ENCODE results near the gene VARS2.
"Not testable (repeated sequence)": the region's sequence is repeated elsewhere in the genome, so short reads cannot be mapped to it uniquely, and the experiment has no call there.

The VARS2 gene

DNA sequence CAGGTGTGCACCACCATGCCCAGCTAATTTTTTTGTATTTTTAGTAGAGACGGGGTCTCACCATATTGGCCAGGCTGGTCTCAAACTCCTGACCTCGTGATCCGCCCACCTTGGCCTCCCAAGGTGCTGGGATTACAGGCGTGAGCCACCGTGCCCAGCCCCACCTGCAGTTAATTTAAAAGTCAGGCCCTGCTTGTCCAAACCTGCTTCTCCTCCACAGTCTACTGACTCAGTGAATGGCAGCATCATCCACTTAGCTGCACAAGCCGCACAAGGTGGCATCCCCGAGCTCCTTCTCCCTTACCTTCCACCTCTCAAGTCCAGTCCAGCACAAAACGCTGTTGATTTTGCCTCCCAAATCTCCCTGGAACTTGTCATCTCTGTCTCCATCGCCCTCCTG is 11.8 kb upstream of the VARS2 start:
- not testable (repeated sequence) for H3K4me1 ChIP-seq (ENCODE audit: insufficient read depth, low read length); H3K9ac ChIP-seq (ENCODE audit: low read depth, low read length); H3K36me3 ChIP-seq (ENCODE audit: insufficient read depth, low read length); H3K9me3 ChIP-seq (ENCODE audit: control insufficient read depth, insufficient read depth, low read length)

DNA sequence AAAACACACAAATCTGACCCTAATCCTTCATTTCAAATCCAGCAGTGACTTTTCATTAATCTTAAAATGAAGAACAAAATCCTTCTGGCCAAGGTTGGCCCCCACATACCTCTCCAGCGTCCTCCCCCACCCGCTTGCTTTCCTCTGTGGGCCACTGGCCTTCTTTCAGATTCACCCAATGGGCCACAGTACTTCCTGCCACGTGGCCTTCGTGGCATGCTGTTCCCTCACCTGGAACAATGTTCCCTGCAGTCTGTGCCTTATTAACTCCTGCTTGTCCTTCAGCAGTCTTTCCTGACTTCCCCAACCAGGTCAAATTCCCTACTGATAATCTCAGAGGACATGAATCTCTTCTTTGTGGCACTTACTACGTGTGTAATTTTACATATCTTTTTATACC is 11.3 kb upstream of the VARS2 start:
- Histone ChIP-seq H3K9me3 (ENCODE audit: control insufficient read depth, insufficient read depth, low read length) (no peaks in the 10 kb centered on the region), H3K4me1 (ENCODE audit: insufficient read depth, low read length) (no peaks in the 10 kb centered on the region), H3K36me3 (ENCODE audit: insufficient read depth, low read length) (peaks cover 4% of the 10 kb centered on the region), H3K9ac (ENCODE audit: low read depth, low read length) (no peak overlapping the region)

DNA sequence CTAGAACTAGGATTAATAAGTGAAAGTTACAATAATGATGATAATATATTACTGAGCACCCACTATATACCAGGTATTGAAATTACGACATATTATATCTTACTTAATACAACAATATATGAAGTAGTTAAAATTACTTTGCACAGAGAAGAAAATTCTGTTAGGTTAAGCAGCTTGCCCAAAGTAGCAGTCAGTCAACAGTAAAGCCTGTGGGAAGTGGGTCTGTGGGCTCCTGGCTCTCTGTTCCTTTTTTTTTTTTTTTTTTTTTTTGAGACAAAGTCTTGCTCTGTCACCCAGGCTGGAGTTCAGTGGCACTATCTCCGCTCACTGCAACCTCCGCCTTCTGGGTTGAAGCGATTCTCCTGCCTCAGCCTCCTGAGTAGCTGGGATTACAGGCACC is 10.8 kb upstream of the VARS2 start:
- Histone ChIP-seq H3K9me3 (ENCODE audit: control insufficient read depth, insufficient read depth, low read length) (no peaks in the 10 kb centered on the region), H3K9ac (ENCODE audit: low read depth, low read length) (no peak overlapping the region), H3K36me3 (ENCODE audit: insufficient read depth, low read length) (no peaks in the 10 kb centered on the region; the same call in none of the 2 replicates), H3K4me1 (ENCODE audit: insufficient read depth, low read length) (no peaks in the 10 kb centered on the region)

DNA sequence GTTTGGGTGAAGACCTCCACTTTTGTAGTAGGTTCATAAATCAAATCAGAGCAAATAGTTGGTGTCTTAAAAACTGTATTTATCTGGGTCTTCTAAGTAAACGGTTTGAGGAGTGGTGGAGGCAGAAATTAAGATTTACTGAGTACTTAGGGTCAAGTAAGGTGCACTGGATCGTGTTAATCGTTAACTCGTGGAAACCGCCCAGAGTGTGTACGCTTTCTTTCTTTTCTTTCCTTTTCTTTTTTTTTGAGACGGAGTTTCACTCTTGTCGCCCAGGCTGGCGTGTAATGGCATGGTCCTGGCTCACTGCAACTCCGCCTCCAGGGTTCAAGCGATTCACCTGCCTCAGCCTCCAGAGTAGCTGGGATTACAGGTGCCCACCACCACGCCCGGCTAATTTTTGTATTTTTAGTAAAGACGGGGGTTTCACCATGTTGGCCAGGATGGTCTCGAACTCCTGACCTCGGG is 6.7 kb upstream of the VARS2 start:
- not testable (repeated sequence) for H3K9me3 ChIP-seq (ENCODE audit: control insufficient read depth, insufficient read depth, low read length); H3K4me1 ChIP-seq (ENCODE audit: insufficient read depth, low read length)
- H3K9ac ChIP-seq (ENCODE audit: low read depth, low read length), result peak overlapping the region; percentile 93; the same call in 1 of the 2 replicates

DNA sequence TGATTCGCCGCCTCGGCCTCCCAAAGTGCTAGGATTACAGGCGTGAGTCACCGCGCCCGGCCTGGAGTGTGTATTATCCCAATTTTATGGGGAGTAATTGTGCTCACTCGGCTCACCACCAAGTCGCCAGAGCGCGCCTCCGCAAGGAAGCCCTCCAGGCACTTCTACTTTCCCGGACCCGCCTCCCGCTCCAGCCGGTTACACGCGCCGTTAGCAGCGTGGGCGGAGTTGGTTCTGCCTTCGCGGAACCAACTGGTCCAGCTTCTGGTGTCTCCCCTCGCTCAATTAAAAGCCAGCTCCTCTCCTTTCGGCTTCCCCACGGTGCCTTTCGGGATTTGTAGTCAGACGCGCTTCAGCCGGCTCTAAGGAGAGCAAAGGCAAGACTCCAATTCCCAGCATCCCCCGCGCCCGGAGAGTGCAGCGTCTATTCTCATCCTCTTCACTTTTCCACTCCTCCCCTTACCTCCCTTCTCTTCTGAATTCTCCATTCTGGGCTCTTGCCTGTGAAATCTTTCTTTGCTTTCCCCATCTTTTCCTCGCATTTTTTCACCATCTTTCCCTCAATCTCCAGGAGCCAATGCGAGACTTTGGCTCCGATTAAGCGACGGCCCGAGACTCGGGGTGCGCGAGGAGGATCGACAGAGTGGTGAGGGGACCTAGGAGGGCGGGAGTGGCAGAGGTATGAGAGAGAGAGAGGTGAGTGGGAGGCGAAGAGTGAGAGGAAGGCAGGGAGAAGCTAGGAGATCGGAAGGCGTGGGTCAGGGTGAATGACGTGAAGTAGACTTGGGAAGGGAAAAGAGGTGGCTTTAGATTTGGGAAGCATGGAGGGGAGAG is 6.1 kb upstream of the VARS2 start, which contains the start of gene GTF2H4:
Gene GTF2H4 (plus strand): TSS at position 450 of the 834 bp plus-strand sequence.
- H3K4me1 ChIP-seq (ENCODE audit: insufficient read depth, low read length), result no peaks in the 10 kb centered on the region
- H3K36me3 ChIP-seq (ENCODE audit: insufficient read depth, low read length), result peaks cover 10% of the 10 kb centered on the region; the same call in 1 of the 2 replicates
- H3K9me3 ChIP-seq (ENCODE audit: control insufficient read depth, insufficient read depth, low read length), result no peaks in the 10 kb centered on the region
- peak within 1 kb of the TSS; percentile 93 for H3K9ac ChIP-seq (ENCODE audit: low read depth, low read length)

More for the DNA sequence above, 6.7 kb upstream of the VARS2 start:
- H3K36me3 ChIP-seq (ENCODE audit: insufficient read depth, low read length), result peaks cover 10% of the 10 kb centered on the region; the same call in 1 of the 2 replicates

DNA sequence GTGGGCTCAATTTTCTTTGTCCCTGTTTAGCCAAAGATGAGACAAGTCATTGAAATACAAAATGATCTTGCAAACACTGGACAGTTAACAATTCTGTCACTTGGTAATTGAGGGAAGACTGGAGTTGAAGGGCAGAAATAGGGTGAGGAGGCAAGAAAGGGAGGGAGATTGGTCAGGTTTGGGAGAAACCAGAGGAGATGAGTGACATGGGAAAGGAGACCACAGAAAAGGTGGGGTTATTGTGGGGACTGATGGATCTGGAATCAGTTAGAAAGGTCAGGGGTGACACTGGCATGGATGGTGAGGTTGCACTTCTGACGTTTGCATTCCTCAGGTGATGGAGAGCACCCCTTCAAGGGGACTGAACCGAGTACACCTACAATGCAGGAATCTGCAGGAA is 5.3 kb upstream of the VARS2 start:
- peaks cover 10% of the 10 kb centered on the region; the same call in 1 of the 2 replicates for H3K36me3 ChIP-seq (ENCODE audit: insufficient read depth, low read length)
- H3K4me1 ChIP-seq (ENCODE audit: insufficient read depth, low read length), result no peaks in the 10 kb centered on the region
- no peaks in the 10 kb centered on the region for H3K9me3 ChIP-seq (ENCODE audit: control insufficient read depth, insufficient read depth, low read length)
- H3K9ac ChIP-seq (ENCODE audit: low read depth, low read length), result peak overlapping the region; percentile 93

DNA sequence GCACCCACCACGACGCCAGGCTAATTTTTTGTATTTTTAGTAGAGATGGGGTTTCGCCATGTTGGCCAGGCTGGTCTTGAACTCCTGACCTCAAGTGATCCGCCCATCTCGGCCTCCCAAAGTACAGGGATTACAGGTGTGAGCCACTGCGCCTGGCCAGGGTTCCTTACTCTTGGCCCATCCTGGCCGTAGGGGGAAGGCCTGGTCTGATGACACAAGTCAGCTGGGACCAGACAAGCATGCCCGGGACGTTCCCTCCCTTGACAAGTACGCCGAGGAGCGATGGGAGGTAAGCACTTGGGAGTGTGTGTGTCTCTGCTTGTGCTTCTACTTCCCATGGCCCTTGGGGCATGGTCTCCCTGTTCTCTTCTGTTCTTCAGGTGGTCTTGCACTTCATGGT is 3.6 kb upstream of the VARS2 start:
- not testable (repeated sequence) for H3K4me1 ChIP-seq (ENCODE audit: insufficient read depth, low read length); H3K9ac ChIP-seq (ENCODE audit: low read depth, low read length); H3K9me3 ChIP-seq (ENCODE audit: control insufficient read depth, insufficient read depth, low read length)
- peaks cover 10% of the 10 kb centered on the region; the same call in 1 of the 2 replicates for H3K36me3 ChIP-seq (ENCODE audit: insufficient read depth, low read length)

DNA sequence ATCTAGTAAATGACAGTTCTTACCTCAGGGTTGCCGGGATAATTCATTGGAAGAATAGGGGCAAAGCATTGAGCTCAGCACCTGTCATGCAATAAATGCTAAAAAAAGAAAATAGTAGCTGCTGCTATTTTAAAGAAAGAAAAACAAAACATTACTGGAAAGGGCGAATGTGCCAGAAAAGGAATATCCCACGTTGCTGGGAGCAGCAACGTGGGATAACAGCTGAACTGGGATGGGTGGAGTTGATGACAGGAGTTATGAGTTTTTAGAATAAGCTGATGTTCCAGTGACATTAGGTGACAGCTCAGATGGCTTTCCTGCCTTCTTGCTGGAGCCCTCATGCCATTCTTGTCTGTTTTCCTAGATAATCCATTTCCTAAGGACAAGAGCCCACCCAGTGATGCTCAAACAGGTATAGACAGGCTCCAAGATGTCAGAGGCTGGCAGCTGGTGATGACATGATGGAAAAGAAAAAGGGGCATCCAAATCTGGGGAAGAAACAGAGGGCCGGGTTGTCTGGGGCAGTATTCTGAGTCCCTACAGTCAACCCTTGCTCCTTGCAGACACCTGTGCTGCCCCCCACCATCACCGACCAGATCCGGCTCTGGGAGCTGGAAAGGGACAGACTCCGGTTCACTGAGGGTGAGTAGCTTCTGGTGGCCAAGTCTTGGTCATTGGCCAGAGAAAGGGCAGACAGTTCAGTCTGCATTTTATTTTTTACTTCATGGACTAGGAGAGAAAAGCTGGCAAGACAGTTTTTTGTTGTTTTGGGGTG is 1.1 kb upstream of the VARS2 start:
- Histone ChIP-seq H3K4me1 (ENCODE audit: insufficient read depth, low read length) (no peaks in the 10 kb centered on the region; the same call in 1 of the 2 replicates), H3K9me3 (ENCODE audit: control insufficient read depth, insufficient read depth, low read length) (no peaks in the 10 kb centered on the region), H3K36me3 (ENCODE audit: insufficient read depth, low read length) (peaks cover 14% of the 10 kb centered on the region; the same call in 1 of the 2 replicates), H3K9ac (ENCODE audit: low read depth, low read length) (peak overlapping the region; percentile 72; the same call in 1 of the 2 replicates)

DNA sequence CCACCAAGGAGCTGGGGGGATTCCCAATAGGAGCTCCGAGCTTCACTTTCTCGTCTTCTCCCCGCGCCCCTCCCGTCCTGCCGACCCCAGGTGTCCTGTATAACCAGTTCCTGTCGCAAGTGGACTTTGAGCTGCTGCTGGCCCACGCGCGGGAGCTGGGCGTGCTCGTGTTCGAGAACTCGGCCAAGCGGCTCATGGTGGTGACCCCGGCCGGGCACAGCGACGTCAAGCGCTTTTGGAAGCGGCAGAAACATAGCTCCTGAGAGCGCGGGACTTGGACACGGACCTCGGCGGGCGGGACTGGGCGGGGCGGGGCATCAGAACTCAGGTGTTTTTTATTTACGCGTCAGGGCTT is 340 bp upstream of the VARS2 start:
- Histone ChIP-seq H3K9me3 (ENCODE audit: control insufficient read depth, insufficient read depth, low read length) (no peaks in the 10 kb centered on the region), H3K4me1 (ENCODE audit: insufficient read depth, low read length) (no peaks in the 10 kb centered on the region; the same call in 1 of the 2 replicates), H3K36me3 (ENCODE audit: insufficient read depth, low read length) (peaks cover 14% of the 10 kb centered on the region; the same call in 1 of the 2 replicates), H3K9ac (ENCODE audit: low read depth, low read length) (peak overlapping the region; percentile 72; the same call in 1 of the 2 replicates)

DNA sequence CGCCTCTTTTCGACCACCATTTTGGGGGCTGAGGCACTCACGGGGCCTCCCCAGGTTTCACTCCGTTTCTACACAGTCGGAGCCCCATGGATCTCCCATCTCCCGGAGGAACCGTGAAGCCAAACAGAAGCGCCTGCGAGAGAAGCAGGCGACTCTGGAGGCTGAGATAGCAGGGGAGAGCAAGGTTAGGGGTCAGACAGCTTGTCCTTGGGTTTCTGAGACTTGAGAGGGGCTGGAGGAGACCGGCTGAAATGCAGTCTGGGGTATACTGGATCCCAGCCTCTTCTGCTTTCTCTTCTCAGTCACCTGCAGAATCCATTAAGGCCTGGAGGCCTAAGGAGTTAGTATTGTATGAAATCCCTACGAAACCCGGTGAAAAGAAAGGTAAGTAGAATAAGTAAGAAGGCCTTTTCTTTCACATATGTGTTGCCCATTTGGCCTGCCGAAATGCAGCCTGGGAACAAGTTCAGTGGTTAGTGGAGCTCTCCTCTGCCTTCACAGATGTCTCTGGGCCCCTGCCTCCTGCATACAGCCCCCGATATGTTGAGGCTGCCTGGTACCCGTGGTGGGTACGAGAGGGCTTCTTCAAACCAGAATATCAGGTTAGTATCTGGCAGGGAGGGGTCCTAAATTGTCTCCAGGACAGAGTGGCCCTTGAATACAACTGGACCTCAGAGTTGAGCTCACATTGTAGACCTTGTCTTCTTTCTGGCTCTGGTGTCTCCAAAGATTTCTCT is 984 bp downstream of the VARS2 start:
- Histone ChIP-seq H3K36me3 (ENCODE audit: insufficient read depth, low read length) (peaks cover 14% of the 10 kb centered on the region; the same call in 1 of the 2 replicates), H3K9me3 (ENCODE audit: control insufficient read depth, insufficient read depth, low read length) (no peaks in the 10 kb centered on the region), H3K4me1 (ENCODE audit: insufficient read depth, low read length) (no peaks in the 10 kb centered on the region; the same call in 1 of the 2 replicates), H3K9ac (ENCODE audit: low read depth, low read length) (peak overlapping the region; percentile 72)

DNA sequence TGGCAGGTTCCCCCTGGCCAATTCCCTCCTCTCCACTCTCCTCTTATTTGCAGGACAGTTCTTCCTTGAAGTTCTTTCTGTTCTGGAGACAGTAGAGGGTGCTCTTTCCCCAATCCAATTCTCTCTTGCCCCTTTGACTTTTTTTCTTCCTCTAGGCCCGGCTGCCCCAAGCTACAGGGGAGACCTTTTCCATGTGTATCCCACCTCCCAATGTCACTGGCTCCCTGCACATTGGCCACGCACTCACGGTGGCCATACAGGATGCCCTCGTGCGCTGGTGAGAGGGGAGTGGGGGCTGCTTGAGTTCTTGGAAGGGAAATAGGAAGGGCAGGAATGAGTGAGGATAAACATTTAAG is 1.5 kb downstream of the VARS2 start:
- Histone ChIP-seq H3K4me1 (ENCODE audit: insufficient read depth, low read length) (no peaks in the 10 kb centered on the region; the same call in 1 of the 2 replicates), H3K9ac (ENCODE audit: low read depth, low read length) (no peak overlapping the region), H3K9me3 (ENCODE audit: control insufficient read depth, insufficient read depth, low read length) (no peaks in the 10 kb centered on the region), H3K36me3 (ENCODE audit: insufficient read depth, low read length) (peaks cover 14% of the 10 kb centered on the region; the same call in 1 of the 2 replicates)

DNA sequence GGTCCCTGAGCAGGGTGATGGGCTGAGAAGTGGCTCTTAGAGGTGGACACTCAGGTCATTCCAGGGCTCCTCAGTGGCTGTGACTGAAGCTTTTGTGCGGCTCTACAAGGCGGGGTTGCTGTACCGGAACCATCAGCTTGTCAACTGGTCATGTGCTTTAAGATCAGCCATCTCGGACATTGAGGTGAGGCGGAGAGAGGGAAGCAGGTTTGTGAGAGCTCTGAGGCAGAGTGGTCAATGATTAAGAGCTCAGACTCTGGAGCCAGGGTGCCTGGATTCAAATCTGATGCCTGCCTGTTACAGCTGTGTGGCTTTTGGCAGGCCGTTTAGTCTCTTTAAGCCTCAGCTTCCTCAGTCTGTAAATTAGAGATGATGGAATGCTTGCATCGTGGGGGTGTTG is 3.0 kb downstream of the VARS2 start:
- peaks cover 6% of the 10 kb centered on the region for H3K36me3 ChIP-seq (ENCODE audit: insufficient read depth, low read length)
- no peak overlapping the region for H3K9ac ChIP-seq (ENCODE audit: low read depth, low read length)

DNA sequence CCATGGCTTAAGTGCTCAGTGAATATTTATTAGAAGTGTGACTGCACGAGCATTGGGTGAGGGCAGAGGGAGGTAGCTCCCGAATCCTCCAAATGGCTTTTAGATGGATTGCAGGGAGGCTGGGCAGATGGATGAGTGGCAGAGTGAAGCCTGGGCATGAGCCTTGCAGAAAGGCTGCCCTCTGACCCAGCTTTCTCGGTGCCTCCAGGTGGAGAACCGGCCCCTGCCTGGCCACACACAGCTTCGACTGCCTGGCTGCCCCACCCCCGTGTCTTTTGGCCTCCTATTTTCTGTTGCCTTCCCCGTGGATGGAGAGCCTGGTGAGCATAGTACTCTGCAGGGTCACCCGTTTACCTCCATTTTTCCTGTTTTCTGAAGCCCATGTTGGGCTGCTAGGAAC is 3.4 kb downstream of the VARS2 start:
- peaks cover 4% of the 10 kb centered on the region for H3K36me3 ChIP-seq (ENCODE audit: insufficient read depth, low read length)
- H3K4me1 ChIP-seq (ENCODE audit: insufficient read depth, low read length), result peaks cover 2% of the 10 kb centered on the region; the same call in 1 of the 2 replicates
- H3K9me3 ChIP-seq (ENCODE audit: control insufficient read depth, insufficient read depth, low read length), result no peaks in the 10 kb centered on the region
- H3K9ac ChIP-seq (ENCODE audit: low read depth, low read length), result no peak overlapping the region

More for the DNA sequence above, 3.0 kb downstream of the VARS2 start:
- no peaks in the 10 kb centered on the region; the same call in 1 of the 2 replicates for H3K4me1 ChIP-seq (ENCODE audit: insufficient read depth, low read length)
- H3K9me3 ChIP-seq (ENCODE audit: control insufficient read depth, insufficient read depth, low read length), result no peaks in the 10 kb centered on the region

DNA sequence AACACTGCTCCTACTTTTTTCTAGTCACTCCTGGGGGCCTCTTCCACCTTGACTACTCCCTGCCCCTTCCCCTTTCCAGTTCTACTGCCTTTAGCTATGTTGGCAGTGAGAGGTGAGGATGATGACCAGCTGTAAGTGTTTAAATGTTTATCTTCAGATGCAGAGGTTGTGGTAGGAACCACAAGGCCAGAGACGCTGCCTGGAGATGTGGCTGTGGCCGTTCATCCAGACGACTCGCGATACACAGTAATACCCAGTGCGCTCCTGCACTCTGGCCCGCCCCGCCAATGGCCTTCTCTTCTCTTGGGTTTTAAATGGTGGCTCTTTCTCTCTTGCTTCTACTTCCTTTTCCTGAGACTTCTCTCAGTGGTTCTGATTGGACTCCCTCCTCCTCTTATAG is 4.6 kb downstream of the VARS2 start:
- H3K9ac ChIP-seq (ENCODE audit: low read depth, low read length), result no peak overlapping the region
- H3K4me1 ChIP-seq (ENCODE audit: insufficient read depth, low read length), result peaks cover 12% of the 10 kb centered on the region; the same call in 1 of the 2 replicates
- peaks cover 10% of the 10 kb centered on the region for H3K36me3 ChIP-seq (ENCODE audit: insufficient read depth, low read length)
- no peaks in the 10 kb centered on the region for H3K9me3 ChIP-seq (ENCODE audit: control insufficient read depth, insufficient read depth, low read length)

Data from ES-I3 (cell line).